ENCODE results near the gene FBLN2.

The FBLN2 gene

GRCh38 chr3:13653631-13654279, 104.8 kb downstream of the FBLN2 start:
- no peak for DNase-seq

- no peak for DNase-seq
Observed at GRCh38 chr3:13654330-13655060, 105.6 kb downstream of the FBLN2 start.

GRCh38 chr3:13655061-13655913, 106.4 kb downstream of the FBLN2 start:
- DNase-seq, result no peak

GRCh38 chr3:13656584-13657301, 107.8 kb downstream of the FBLN2 start:
- no peak for DNase-seq

GRCh38 chr3:13657660-13658435, 108.9 kb downstream of the FBLN2 start:
- no peak for DNase-seq

- no peak for DNase-seq
Observed at GRCh38 chr3:13658681-13659080, 109.8 kb downstream of the FBLN2 start.

GRCh38 chr3:13659221-13659969, 110.5 kb downstream of the FBLN2 start:
- no peak for DNase-seq

GRCh38 chr3:13660042-13660874, 111.3 kb downstream of the FBLN2 start:
- DNase-seq, result no peak

- no peak for DNase-seq
Observed at GRCh38 chr3:13661121-13661520, 112.2 kb downstream of the FBLN2 start.

GRCh38 chr3:13662238-13662847, 113.4 kb downstream of the FBLN2 start:
- no peak for DNase-seq

- no peak for DNase-seq
Observed at GRCh38 chr3:13663781-13664535, 115.0 kb downstream of the FBLN2 start.

GRCh38 chr3:13665582-13666226, 116.8 kb downstream of the FBLN2 start:
- DNase-seq, result no peak

GRCh38 chr3:13666227-13666619, 117.3 kb downstream of the FBLN2 start:
- no peak for DNase-seq

- no peak for DNase-seq
Observed at GRCh38 chr3:13666781-13667709, 118.1 kb downstream of the FBLN2 start.

GRCh38 chr3:13668136-13668535, 119.2 kb downstream of the FBLN2 start:
- no peak for DNase-seq

GRCh38 chr3:13669457-13669856, 120.5 kb downstream of the FBLN2 start:
- no peak for DNase-seq

- no peak for DNase-seq
Observed at GRCh38 chr3:13670292-13670691, 121.4 kb downstream of the FBLN2 start.
